K562 (cell line): Measurements from ENCODE around the gene SYTL4. TPM values are rescaled to one million over a fixed set of nuclear protein-coding genes. Genes with fewer than 3 reads are reported as not detected.

Experiments
- ATAC-seq: fragments of 200-7000 bp; cut with Tn5 transposase; 3 replicates; pipeline ENCODE4 v1.9.1; 2020; ENCODE audit warnings: moderate library complexity
- Bru-seq: library from RNA; stranded (reverse); fragments of 400-500 nt; gene quantifications from one replicate; lab custom pipeline; 2021; lab: Mats Ljungman, UMichigan
- BruChase-seq, 2 experiments: library from RNA; stranded (reverse); fragments of 400-500 nt; gene quantifications; one replicate each; lab custom pipeline; 2021; lab: Mats Ljungman, UMichigan
- BruUV-seq: library from RNA; stranded (reverse); fragments of 400-500 nt; replicated peaks from 2 replicates; lab custom pipeline; 2021; lab: Mats Ljungman, UMichigan
- CTCF ChIA-PET: fragments of 300-600 bp; formaldehyde crosslinking; extraction: SDS; loops from one replicate; lab custom pipeline; 2021; ENCODE audit warnings: low intra/inter-chr PET ratio; lab: Yijun Ruan, JAX
- POLR2A ChIA-PET: fragments of 300-600, 350-650 bp; sonication (Branson Sonifier 250); formaldehyde crosslinking; extraction: SDS; loops from one replicate; lab custom pipeline; 2021; ENCODE audit warnings: antibody characterized with exemption, inconsistent platforms; lab: Yijun Ruan, JAX
- DNase-seq, 4 experiments: peaks; one replicate each; pipeline versions ENCODE4 v3.0.0 to v3.0.0-alpha.2; 2011 to 2018; ENCODE audit warnings: low spot score in 3 of 4, mixed read lengths in 3 of 4; ENCODE audit errors: extremely low read depth in 1 of 4
- FAIRE-seq: peaks from 2 replicates; lab custom pipeline; 2011; peaks lifted over from hg19 to GRCh38; lab: Jason Lieb, UNC
- H2AFZ ChIP-seq: 2 replicates; pipeline ENCODE4 v1.6.0; 2011; ENCODE audit warnings: low read depth, low read length, control low read depth, inconsistent platforms
- H3K27ac ChIP-seq: fragments of 200-600 bp; 3 replicates; pipeline ENCODE4 v1.8.0; 2011; ENCODE audit warnings: low read depth, mild to moderate bottlenecking, control low read depth, inconsistent platforms, low read length, moderate library complexity, mixed read lengths; ENCODE audit errors: extremely low read depth
- H3K27me3 ChIP-seq, 2 experiments: fragments of 300-600 bp in 1 of 2; 2 replicates in 1 of 2; 3 replicates in 1 of 2; pipeline versions ENCODE4 v1.6.0 to v1.8.0; 2011; ENCODE audit warnings: inconsistent platforms in 2 of 2, low read length in 2 of 2, mild to moderate bottlenecking in 1 of 2, mixed read lengths in 1 of 2, moderate library complexity in 1 of 2; ENCODE audit not compliant: control insufficient read depth in 2 of 2, insufficient read depth in 2 of 2
- H3K36me3 ChIP-seq: fragments of 300-600 bp; 3 replicates; pipeline ENCODE4 v1.8.0; 2011; ENCODE audit warnings: mild to moderate bottlenecking, low read length, inconsistent platforms; ENCODE audit not compliant: control insufficient read depth, insufficient read depth
- H3K4me1 ChIP-seq, 2 experiments: fragments of 200-600 bp in 1 of 2; replicated peaks in 1 of 2; 2 replicates in 1 of 2; 3 replicates in 1 of 2; pipeline versions ENCODE4 v1.5.1 to v1.8.0; 2011; ENCODE audit warnings: inconsistent platforms in 2 of 2, low read length in 2 of 2, mild to moderate bottlenecking in 1 of 2, mixed read lengths in 1 of 2, moderate library complexity in 1 of 2; ENCODE audit not compliant: control insufficient read depth in 2 of 2, insufficient read depth in 2 of 2
- H3K4me2 ChIP-seq: 2 replicates; pipeline ENCODE4 v1.6.1; 2011; ENCODE audit warnings: low read length, control low read depth, inconsistent platforms, mixed read lengths; ENCODE audit not compliant: insufficient read depth
- H3K4me3 ChIP-seq: fragments of 200-600 bp; sonication (generic), shearing (Covaris generic); 2 replicates; pipeline ENCODE4 v1.5.1; 2016; ENCODE audit warnings: control low read depth, inconsistent platforms
- H3K79me2 ChIP-seq: fragments of 200-600 bp; 3 replicates; pipeline ENCODE4 v1.8.0; 2011; ENCODE audit warnings: low read length, inconsistent platforms; ENCODE audit not compliant: control insufficient read depth, insufficient read depth
- H3K9ac ChIP-seq, 2 experiments: 2 replicates each; pipeline versions ENCODE4 v1.6.0 to v1.6.1; 2011; ENCODE audit warnings: low read depth in 2 of 2, low read length in 2 of 2, control low read depth in 1 of 2, inconsistent platforms in 1 of 2, mild to moderate bottlenecking in 1 of 2, mixed read lengths in 1 of 2; ENCODE audit not compliant: insufficient read depth in 1 of 2
- H3K9me1 ChIP-seq: one replicate; pipeline ENCODE4 v1.6.0; 2011; ENCODE audit warnings: inconsistent platforms, mild to moderate bottlenecking, low read length, moderate library complexity; ENCODE audit not compliant: control insufficient read depth, insufficient read depth
- H3K9me3 ChIP-seq: replicated peaks from 2 replicates; pipeline ENCODE4 v1.5.1; 2011; ENCODE audit warnings: low read depth, low read length, inconsistent platforms; ENCODE audit not compliant: control insufficient read depth, insufficient read depth
- H4K20me1 ChIP-seq: replicated peaks from 2 replicates; pipeline ENCODE4 v1.6.1; 2011; ENCODE audit warnings: low read length, inconsistent platforms, mixed read lengths; ENCODE audit not compliant: control insufficient read depth, insufficient read depth
- EWSR1 ChIP-seq: fragments of 450-650 bp; IDR thresholded peaks from 2 replicates; pipeline ENCODE4 v1.6.1; 2018; ENCODE audit warnings: borderline replicate concordance, mild to moderate bottlenecking, low read depth, moderate library complexity; ENCODE audit not compliant: partially characterized antibody
- LCOR ChIP-seq: sonication (generic); formaldehyde crosslinking; IDR thresholded peaks from 2 replicates; pipeline ENCODE4 v1.8.0; 2022; ENCODE audit warnings: mild to moderate bottlenecking, missing genetic modification reagents
- NR2C1 ChIP-seq, 2 experiments: fragments of 450-650 bp; IDR thresholded peaks; 2 replicates each; pipeline ENCODE4 v1.6.1; 2017; ENCODE audit warnings: mild to moderate bottlenecking in 2 of 2, antibody characterized with exemption in 1 of 2, inconsistent platforms in 1 of 2, missing compliant biosample characterization in 1 of 2, missing genetic modification characterization in 1 of 2
- POLR2H ChIP-seq: IDR thresholded peaks from 2 replicates; pipeline ENCODE4 v1.6.1; 2016; ENCODE audit warnings: missing genetic modification characterization, low read depth, mild to moderate bottlenecking, control low read depth, missing compliant biosample characterization, moderate library complexity
- ZBTB7A ChIP-seq: IDR thresholded peaks from 2 replicates; pipeline ENCODE4 v1.6.1; 2011; ENCODE audit warnings: low read depth, mild to moderate bottlenecking, low read length, moderate library complexity, borderline replicate concordance; ENCODE audit not compliant: control insufficient read depth
- ZNF583 ChIP-seq: fragments of 250-450 bp; sonication (Bioruptor Pico); IDR thresholded peaks from 2 replicates; pipeline ENCODE4 v1.4.0; 2020
- ZNF589 ChIP-seq: fragments of 200-800 bp; sonication (Bioruptor generic); IDR thresholded peaks from 2 replicates; pipeline ENCODE4 v1.6.1; 2016; ENCODE audit warnings: low read depth, missing genetic modification characterization, missing compliant biosample characterization
- WGBS: fragments of 100-300 bp; shearing (Covaris generic); methylation state at CpG from one replicate; pipeline ENCODE4 v1.1.6; 2016; ENCODE audit warnings: low coverage, mixed read lengths; ENCODE audit not compliant: insufficient coverage; ENCODE audit errors: missing lambda C conversion rate; 5-methylcytosine and 5-hydroxymethylcytosine counted together
- in situ Hi-C: fragments of 300-500 bp; cut with MboI; formaldehyde crosslinking; loops from 4 replicates; pipeline ENCODE4 v1.15.0; 2018; ENCODE audit warnings: inconsistent platforms, mixed read lengths
- intact Hi-C: fragments of 100-400 bp; cut with micrococcal nuclease; formaldehyde crosslinking; loops from 2 replicates; pipeline ENCODE4 v1.14.2; 2022
- long read RNA-seq, 3 experiments: library from polyadenylated mRNA in 2 of 3; library from RNA in 1 of 3; unstranded in 2 of 3; stranded (forward) in 1 of 3; transcript quantifications; one replicate each; pipeline ENCODE4 v2.0.0, GENCODE V29; 2019 to 2022
- polyA minus RNA-seq, 3 experiments: library from RNA; depleted of rRNA, polyadenylated mRNA; stranded (reverse); fragments of >200 nt; gene quantifications; 2 replicates each; pipeline ENCODE4 v1.2.3, GENCODE V29; 2011
- polyA plus RNA-seq, 8 experiments: library from polyadenylated mRNA; depleted of rRNA in 4 of 8; stranded (reverse) in 5 of 8; unstranded in 3 of 8; fragments of >200 nt; fragmentation: Nextera tagmentation in 2 of 8; fragmentation: Illumina TruSeq in 1 of 8; extraction: Ambion mirVana in 2 of 8; extraction: Trizol in 1 of 8; gene quantifications; 2 replicates each; pipeline versions ENCODE4 v1.2.1 to v1.2.3, GENCODE V29; 2011 to 2014; ENCODE audit warnings: inconsistent platforms in 1 of 8, missing spikeins in 1 of 8
- total RNA-seq, 7 experiments: library from RNA; depleted of rRNA in 6 of 7; stranded (reverse); fragments of >200 nt in 6 of 7; fragmentation: Illumina TruSeq in 2 of 7; extraction: Trizol in 2 of 7; gene quantifications; 2 replicates each; pipeline versions ENCODE4 v1.2.1 to v1.2.3, GENCODE V29; 2011 to 2021; ENCODE audit warnings: low replicate concordance in 1 of 7
- TF ChIP-seq, protein P1 (sequence below): fragments of 250-450 bp; sonication (Bioruptor Pico); IDR thresholded peaks from 2 replicates; pipeline ENCODE4 v1.9.0; 2021; ENCODE audit warnings: mild to moderate bottlenecking, inconsistent platforms
- TF ChIP-seq, protein P2 (sequence below), 2 experiments: IDR thresholded peaks; 2 replicates each; pipeline ENCODE4 v1.6.1; 2011; ENCODE audit warnings: borderline replicate concordance in 1 of 2, control low read depth in 1 of 2, low read depth in 1 of 2, low read length in 1 of 2, mild to moderate bottlenecking in 1 of 2, mixed read lengths in 1 of 2, moderate library complexity in 1 of 2; ENCODE audit not compliant: insufficient read depth in 1 of 2, insufficient read length in 1 of 2, poor library complexity in 1 of 2, severe bottlenecking in 1 of 2; ENCODE audit errors: extremely low read depth in 1 of 2

The SYTL4 gene
- total RNA-seq (2011; cell fraction: chromatin; rRNA removed; ENCODE audit: low replicate concordance), result 6.5 and 10.4 TPM in 2 replicates
- 3.2 and 3.3 TPM in 2 replicates for total RNA-seq (2011; cell fraction: nucleolus; rRNA removed)
- total RNA-seq (2011; cell fraction: nucleoplasm; rRNA removed), result 12.5 and 12.7 TPM in 2 replicates
- 0.65 and 1.2 TPM in 2 replicates for total RNA-seq (2014; rRNA removed)
- total RNA-seq (2014; rRNA removed; fragmentation: Illumina TruSeq; extraction: Trizol), result 1.5 and 1.6 TPM in 2 replicates
- 0.65 and 2.1 TPM in 2 replicates for total RNA-seq (2015; rRNA removed; fragmentation: Illumina TruSeq; extraction: Trizol)
- 0.87 and 1.9 TPM in 2 replicates for total RNA-seq (2021)
- 8.4 and 9.0 TPM in 2 replicates for polyA plus RNA-seq (2011; rRNA removed)
- 2.8 and 4.7 TPM in 2 replicates for polyA plus RNA-seq (2011; cell fraction: cytosol; rRNA removed)
- 10.2 and 13.0 TPM in 2 replicates for polyA plus RNA-seq (2011; cell fraction: nucleus; rRNA removed)
- polyA plus RNA-seq (2012), result 2.2 and 5.4 TPM in 2 replicates
- 1.4 and 1.5 TPM in 2 replicates for polyA plus RNA-seq (2014; fragmentation: Illumina TruSeq; extraction: Trizol)
- 1 to 10 TPM; 1.2 to 1.8 TPM for polyA plus RNA-seq (2014; fragmentation: Nextera tagmentation; extraction: Ambion mirVana)
- 0.72 and 0.88 TPM in 2 replicates for polyA plus RNA-seq (2014; rRNA removed)
- 9.2 and 10.4 TPM in 2 replicates for polyA minus RNA-seq (2011; rRNA and poly(A)+ RNA removed)
- 1.2 and 3.4 TPM in 2 replicates for polyA minus RNA-seq (2011; cell fraction: cytosol; rRNA and poly(A)+ RNA removed)
- 2.6 and 4.6 TPM in 2 replicates for polyA minus RNA-seq (2011; cell fraction: nucleus; rRNA and poly(A)+ RNA removed)
- percentile 33 among the genes with signal in this experiment for Bru-seq, nascent RNA
- BruChase-seq, experiment 1, labeled RNA remaining after a 2-hour chase, result percentile 33 among the genes with signal in this experiment
- BruChase-seq, experiment 2, labeled RNA remaining after a 6-hour chase, result percentile 37 among the genes with signal in this experiment
- long read RNA-seq, experiment 1, partial matches to known transcripts, result 1 of 2 reads
- long read RNA-seq, experiment 1, other reads (novel, unspliced or antisense), result 0 of 2 reads
- long read RNA-seq, experiment 2, result 0 reads
- long read RNA-seq, experiment 3, result 0 reads

DNA sequence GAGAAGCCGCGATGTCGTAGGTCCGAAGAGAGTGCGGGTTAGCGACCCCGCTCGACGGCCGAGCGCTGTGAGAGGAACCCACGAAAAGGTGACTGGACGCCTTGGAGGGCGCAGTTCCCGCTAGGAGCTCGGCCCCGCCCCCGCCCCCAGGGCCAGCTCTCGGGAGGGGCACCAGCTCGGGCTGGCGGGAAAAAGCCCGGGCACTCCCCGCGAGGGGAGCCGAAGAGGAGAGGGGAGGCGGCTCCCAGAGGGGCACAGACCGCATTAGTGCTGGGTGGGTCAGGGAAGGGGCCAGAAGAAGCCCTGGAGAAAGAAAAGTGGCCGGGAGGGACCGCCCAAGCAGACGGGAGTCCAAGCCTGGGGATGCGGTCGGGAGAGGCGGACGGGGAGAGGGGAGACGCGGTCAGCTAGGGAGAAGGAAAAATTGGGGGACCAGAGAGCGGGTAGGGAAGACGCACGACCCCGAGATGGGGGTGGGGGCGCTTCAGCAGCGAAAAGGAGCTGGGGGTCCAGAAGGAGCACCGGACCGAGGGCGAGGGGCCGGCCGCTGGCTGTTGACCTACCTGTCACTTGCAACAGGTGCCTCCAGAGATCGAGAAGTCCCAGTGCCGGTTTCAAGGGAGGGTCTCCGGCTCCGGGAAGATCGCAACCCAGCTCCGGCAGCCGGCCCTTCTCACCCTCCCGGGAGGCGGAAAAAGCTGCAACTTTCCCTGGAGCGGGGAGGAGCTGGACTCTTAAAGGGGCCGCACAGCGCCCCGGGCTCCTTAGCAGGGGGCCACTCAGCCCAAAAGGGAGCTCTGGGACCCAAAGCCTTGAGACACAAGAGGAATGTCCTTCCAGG, at the start of gene SYTL4:
Gene SYTL4 (minus strand): TSS at position 681 of the 841 bp plus-strand sequence. CDS start 30,084 bp downstream, outside the sequence.
- Histone ChIP-seq H3K27me3 (peaks cover 0 to 11% of the 10 kb centered on the region in 2 experiments; a peak in 2 of 5 replicates), H3K9ac (peak within 1 kb of the TSS; percentile 9 to 45; a peak in 3 of 4 replicates), H2AFZ (peak within 1 kb of the TSS; percentile 59; the same call in 1 of the 2 replicates), H3K27ac (no peak within 1 kb of the TSS), H3K36me3 (no peaks in the 10 kb centered on the region), H3K4me2 (no peak within 1 kb of the TSS; the same call in none of the 2 replicates), H3K79me2 (no peaks in the 10 kb centered on the region), H3K9me3 (no peaks in the 10 kb centered on the region), H4K20me1 (no peaks in the 10 kb centered on the region), H3K9me1 (no peaks in the 10 kb centered on the region), H3K4me1 (peaks cover 0 to 10% of the 10 kb centered on the region in 2 experiments; a peak in 2 of 5 replicates), H3K4me3 (peak within 1 kb of the TSS; percentile 39)
- CTCF ChIA-PET, result no interaction called here
- FAIRE-seq (no peak), ATAC-seq (peak; percentile 89), DNase-seq (peak; percentile 35 to 43 (median 38))
- in situ Hi-C loops, result no loop called here
- WGBS, result 7% methylated on average over 12 of the region's 60 CpGs
- POLR2A ChIA-PET, result interaction anchor here (0.7 kb wide), 2 partner anchors 46 to 63 kb away, joined by 3 read pairs; no protein-coding TSS in a partner anchor
- intact Hi-C loops, result no loop called here
- BruUV-seq, result no TSS peak
- TF ChIP-seq EWSR1 (no peak), ZNF583 (CRISPR knock-in tag) (no peak), POLR2H (no peak), LCOR (CRISPR knock-in tag) (0 out of 2 replicates have a peak, but pooled peaks have one; percentile 29), ZNF589 (CRISPR knock-in tag) (no peak), ZBTB7A (peak; percentile 25; the same call in 1 of the 2 replicates), NR2C1 (IDR thresholded peaks at IDR 0.05) (no peak), NR2C1 (tag; IDR thresholded peaks at IDR 0.05) (no peak)
- TF ChIP-seq, protein P1, sequence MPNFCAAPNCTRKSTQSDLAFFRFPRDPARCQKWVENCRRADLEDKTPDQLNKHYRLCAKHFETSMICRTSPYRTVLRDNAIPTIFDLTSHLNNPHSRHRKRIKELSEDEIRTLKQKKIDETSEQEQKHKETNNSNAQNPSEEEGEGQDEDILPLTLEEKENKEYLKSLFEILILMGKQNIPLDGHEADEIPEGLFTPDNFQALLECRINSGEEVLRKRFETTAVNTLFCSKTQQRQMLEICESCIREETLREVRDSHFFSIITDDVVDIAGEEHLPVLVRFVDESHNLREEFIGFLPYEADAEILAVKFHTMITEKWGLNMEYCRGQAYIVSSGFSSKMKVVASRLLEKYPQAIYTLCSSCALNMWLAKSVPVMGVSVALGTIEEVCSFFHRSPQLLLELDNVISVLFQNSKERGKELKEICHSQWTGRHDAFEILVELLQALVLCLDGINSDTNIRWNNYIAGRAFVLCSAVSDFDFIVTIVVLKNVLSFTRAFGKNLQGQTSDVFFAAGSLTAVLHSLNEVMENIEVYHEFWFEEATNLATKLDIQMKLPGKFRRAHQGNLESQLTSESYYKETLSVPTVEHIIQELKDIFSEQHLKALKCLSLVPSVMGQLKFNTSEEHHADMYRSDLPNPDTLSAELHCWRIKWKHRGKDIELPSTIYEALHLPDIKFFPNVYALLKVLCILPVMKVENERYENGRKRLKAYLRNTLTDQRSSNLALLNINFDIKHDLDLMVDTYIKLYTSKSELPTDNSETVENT (CRISPR knock-in tag), result no peak
- TF ChIP-seq, protein P2, sequence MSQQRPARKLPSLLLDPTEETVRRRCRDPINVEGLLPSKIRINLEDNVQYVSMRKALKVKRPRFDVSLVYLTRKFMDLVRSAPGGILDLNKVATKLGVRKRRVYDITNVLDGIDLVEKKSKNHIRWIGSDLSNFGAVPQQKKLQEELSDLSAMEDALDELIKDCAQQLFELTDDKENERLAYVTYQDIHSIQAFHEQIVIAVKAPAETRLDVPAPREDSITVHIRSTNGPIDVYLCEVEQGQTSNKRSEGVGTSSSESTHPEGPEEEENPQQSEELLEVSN (IDR thresholded peaks at IDR 0.05; ENCODE audit: borderline replicate concordance in 1 of 2, extremely low read depth in 1 of 2, insufficient read depth in 1 of 2, insufficient read length in 1 of 2, low read depth in 1 of 2, low read length in 1 of 2, poor library complexity in 1 of 2, severe bottlenecking in 1 of 2), result peak in 1 of 2 experiments; percentile 23
